GM12878 (cell line): ENCODE data around the gene IQCC. TPM values are rescaled to one million over a fixed set of nuclear protein-coding genes. Genes with fewer than 3 reads are reported as not detected.

Experiments
- ATAC-seq: fragments of 200-7000 bp; cut with Tn5 transposase; 3 replicates; pipeline ENCODE4 v1.9.1; 2020; ENCODE audit warnings: mild to moderate bottlenecking, moderate library complexity
- BruUV-seq: library from RNA; stranded (reverse); fragments of 400-500 nt; replicated peaks from 2 replicates; lab custom pipeline; 2021; lab: Mats Ljungman, UMichigan
- CTCF ChIA-PET: fragments of 300-600 bp; sonication (Branson Sonifier 250); formaldehyde crosslinking; extraction: SDS; loops from one replicate; lab custom pipeline; 2021; ENCODE audit warnings: inconsistent platforms; lab: Yijun Ruan, JAX
- POLR2A ChIA-PET: fragments of 350-600 bp; formaldehyde crosslinking; extraction: SDS; loops from one replicate; lab custom pipeline; 2021; ENCODE audit warnings: inconsistent platforms; lab: Charles Lee
- RAD21 ChIA-PET: fragments of 300-600 bp; sonication (Branson Sonifier 250); formaldehyde crosslinking; loops from one replicate; lab custom pipeline; 2023; ENCODE audit warnings: antibody characterized with exemption; ENCODE audit not compliant: unreplicated experiment; lab: Charles Lee
- SMC1A ChIA-PET: fragments of 300-600 bp; sonication (Branson Sonifier 250); formaldehyde crosslinking; loops from one replicate; lab custom pipeline; 2023; ENCODE audit not compliant: unreplicated experiment, uncharacterized antibody; lab: Charles Lee
- DNase-seq: peaks from one replicate; pipeline ENCODE4 v3.0.0-alpha.2; 2011; ENCODE audit warnings: low read depth, low spot score
- FAIRE-seq: peaks from 3 replicates; lab custom pipeline; 2011; peaks lifted over from hg19 to GRCh38; lab: Jason Lieb, UNC
- H2AFZ ChIP-seq: 2 replicates; pipeline ENCODE4 v1.6.0; 2011; ENCODE audit warnings: low read depth, low read length, control low read depth; ENCODE audit not compliant: control insufficient read depth
- H3K27ac ChIP-seq: 2 replicates; pipeline ENCODE4 v1.5.1; 2011; ENCODE audit warnings: control low read depth; ENCODE audit not compliant: control insufficient read depth, insufficient read depth
- H3K27me3 ChIP-seq, 2 experiments: replicated peaks in 1 of 2; 2 replicates each; pipeline versions ENCODE4 v1.6.0 to v1.6.1; 2011; ENCODE audit warnings: low read length in 1 of 2; ENCODE audit not compliant: control insufficient read depth in 2 of 2, insufficient read depth in 2 of 2
- H3K36me3 ChIP-seq, 2 experiments: 2 replicates each; pipeline ENCODE4 v1.5.1; 2011; ENCODE audit warnings: low read length in 1 of 2; ENCODE audit not compliant: control insufficient read depth in 2 of 2, insufficient read depth in 2 of 2
- H3K4me1 ChIP-seq: 2 replicates; pipeline ENCODE4 v1.6.1; 2011; ENCODE audit warnings: mild to moderate bottlenecking, low read length, moderate library complexity, mixed read lengths; ENCODE audit not compliant: control insufficient read depth, insufficient read depth
- H3K4me2 ChIP-seq: 2 replicates; pipeline ENCODE4 v1.6.0; 2011; ENCODE audit warnings: control low read depth; ENCODE audit not compliant: control insufficient read depth, insufficient read depth
- H3K4me3 ChIP-seq: fragments of 200-600 bp; sonication (generic); 2 replicates; pipeline ENCODE4 v1.5.1; 2016
- H3K79me2 ChIP-seq: 2 replicates; pipeline ENCODE4 v1.6.0; 2011; ENCODE audit warnings: low read length; ENCODE audit not compliant: control insufficient read depth, insufficient read depth
- H3K9ac ChIP-seq: 2 replicates; pipeline ENCODE4 v1.8.0; 2011; ENCODE audit warnings: low read length, control low read depth, mixed read lengths; ENCODE audit not compliant: control insufficient read depth, insufficient read depth
- H3K9me3 ChIP-seq: replicated peaks from 3 replicates; pipeline ENCODE4 v1.5.1; 2011; ENCODE audit warnings: mild to moderate bottlenecking, low read length; ENCODE audit not compliant: control insufficient read depth, insufficient read depth
- H4K20me1 ChIP-seq: 2 replicates; pipeline ENCODE4 v1.6.0; 2011; ENCODE audit not compliant: control insufficient read depth, insufficient read depth
- CEBPB ChIP-seq, 2 experiments: fragments of 150-350 bp in 1 of 2; IDR thresholded peaks; 2 replicates each; pipeline ENCODE4 v1.6.1; 2012 to 2014; ENCODE audit warnings: low read depth in 2 of 2, low read length in 2 of 2, borderline replicate concordance in 1 of 2, inconsistent platforms in 1 of 2
- EED ChIP-seq: sonication (generic); IDR thresholded peaks from 2 replicates; pipeline ENCODE4 v1.6.1; 2016; ENCODE audit warnings: antibody characterized with exemption, low read depth
- GABPA ChIP-seq: IDR thresholded peaks from 2 replicates; pipeline ENCODE4 v1.6.1; 2014; ENCODE audit warnings: antibody characterized with exemption, low read depth, mild to moderate bottlenecking, inconsistent platforms
- HSF1 ChIP-seq: fragments of 150-350 bp; IDR thresholded peaks from 2 replicates; pipeline ENCODE4 v1.6.1; 2014; ENCODE audit warnings: mild to moderate bottlenecking, low read depth, low read length
- IRF4 ChIP-seq: IDR thresholded peaks from 2 replicates; pipeline ENCODE4 v1.6.1; 2011; ENCODE audit warnings: low read depth, low read length
- NFXL1 ChIP-seq: fragments of 450-650 bp; IDR thresholded peaks from 2 replicates; pipeline ENCODE4 v1.6.1; 2017; ENCODE audit warnings: antibody characterized with exemption, mild to moderate bottlenecking, borderline replicate concordance
- SIX5 ChIP-seq: IDR thresholded peaks from 2 replicates; pipeline ENCODE4 v1.6.1; 2011; ENCODE audit warnings: mild to moderate bottlenecking, low read depth, low read length, moderate library complexity; ENCODE audit not compliant: severe bottlenecking
- ZZZ3 ChIP-seq: IDR thresholded peaks from 2 replicates; pipeline ENCODE4 v1.6.1; 2011; ENCODE audit warnings: low read depth; ENCODE audit not compliant: control insufficient read depth, insufficient read length
- WGBS: methylation state at CpG from one replicate; pipeline ENCODE4 v1.1.6; 2016; ENCODE audit warnings: low lambda C conversion rate; ENCODE audit not compliant: insufficient replicate concordance, insufficient coverage; ENCODE audit errors: missing lambda C conversion rate; 5-methylcytosine and 5-hydroxymethylcytosine counted together
- in situ Hi-C: fragments of 300-500 bp; cut with MboI; formaldehyde crosslinking; loops from 9 replicates; pipeline ENCODE4 v1.14.3; 2018; ENCODE audit warnings: mixed read lengths
- intact Hi-C: fragments of 100-400 bp; cut with micrococcal nuclease; formaldehyde crosslinking; loops from one replicate; pipeline ENCODE4 v1.14.2; 2022; ENCODE audit not compliant: unreplicated experiment
- polyA plus RNA-seq, 11 experiments: library from polyadenylated mRNA; depleted of rRNA in 4 of 11; unstranded in 6 of 11; stranded (reverse) in 5 of 11; fragments of >200 nt; fragmentation: Nextera tagmentation in 4 of 11; fragmentation: Illumina TruSeq in 1 of 11; extraction: Ambion mirVana in 4 of 11; extraction: Trizol in 1 of 11; gene quantifications; 1 replicate in 1 of 11; 2 replicates in 10 of 11; pipeline versions ENCODE4 v1.2.1 to v1.2.3, GENCODE V29; 2011 to 2016; ENCODE audit warnings: inconsistent platforms in 2 of 11, missing spikeins in 2 of 11, low read depth in 1 of 11
- total RNA-seq, 4 experiments: library from RNA; depleted of rRNA in 3 of 4; stranded (reverse); fragments of >200 nt in 3 of 4; fragmentation: Illumina TruSeq in 1 of 4; extraction: Trizol in 1 of 4; gene quantifications; 2 replicates each; pipeline versions ENCODE4 v1.2.1 to v1.2.3, GENCODE V29; 2013 to 2021
- TF ChIP-seq, protein P1 (sequence below): IDR thresholded peaks from 2 replicates; pipeline ENCODE4 v1.6.1; 2011; ENCODE audit warnings: borderline replicate concordance, low read depth, mild to moderate bottlenecking, moderate library complexity, mixed read lengths, low read length; ENCODE audit not compliant: insufficient read depth; ENCODE audit errors: extremely low read length
- TF ChIP-seq, protein P2 (sequence below): IDR thresholded peaks from 2 replicates; pipeline ENCODE4 v1.6.1; 2012; ENCODE audit warnings: low read depth, low read length, improper control_type of control experiment

Gene IQCC
- total and polyA plus RNA-seq, 10 of the 15 experiments (the other 5 are each of a cell fraction or from before 2014, with no cell fraction given) = 2.1 to 6.8 (median 4.9) TPM

DNA sequence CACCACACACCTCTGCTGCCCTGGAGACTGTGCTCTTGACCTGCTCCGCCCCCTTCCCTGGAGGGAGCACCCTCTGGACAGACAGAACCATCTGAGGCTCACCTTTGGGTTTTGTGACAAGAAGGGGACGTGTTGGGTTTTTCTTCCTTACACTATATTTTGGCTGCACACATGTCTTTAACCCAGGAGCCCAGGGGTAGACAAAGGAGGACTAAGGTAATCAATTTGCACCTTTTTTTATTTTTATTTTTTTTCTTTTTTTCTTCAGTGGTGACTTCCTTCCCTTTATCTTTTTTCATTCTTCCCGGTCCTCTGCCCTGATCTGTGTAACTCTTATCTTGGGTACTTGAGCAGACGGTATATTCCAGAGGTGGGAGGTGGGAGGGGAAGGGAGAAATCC, 34.5 kb upstream of the IQCC start:
- ChIA-PET SMC1A (no interaction called here), POLR2A (no interaction called here), RAD21 (no interaction called here), CTCF (no interaction called here)
- Histone ChIP-seq H3K9ac (no peak overlapping the region), H3K27ac (no peak overlapping the region), H3K27me3 (no peaks in the 10 kb centered on the region), H4K20me1 (no peaks in the 10 kb centered on the region), H3K4me1 (no peaks in the 10 kb centered on the region), H3K4me3 (no peak overlapping the region), H3K79me2 (no peaks in the 10 kb centered on the region), H3K9me3 (no peaks in the 10 kb centered on the region), H3K4me2 (no peak overlapping the region), H3K36me3 (peaks cover 11 to 39% of the 10 kb centered on the region in 2 experiments), H2AFZ (no peak overlapping the region)
- no peak for DNase-seq
- whole genome bisulfite sequencing = 93% methylated on average over 4 of the region's 4 CpGs
- no TSS peak for BruUV-seq
- in situ Hi-C loops (no loop called here), intact Hi-C loops (no loop called here)
- ATAC-seq = no peak
- no peak for TF ChIP-seq GABPA
- no peak for TF ChIP-seq IRF4
- no peak for TF ChIP-seq NFXL1
- no peak for TF ChIP-seq CEBPB (IDR thresholded peaks at IDR 0.05; ENCODE audit: borderline replicate concordance in 1 of 2, low read depth in 2 of 2, low read length in 2 of 2)
- no peak for TF ChIP-seq EED
- no peak for TF ChIP-seq SIX5
- no peak for TF ChIP-seq ZZZ3
- TF ChIP-seq, protein P1, sequence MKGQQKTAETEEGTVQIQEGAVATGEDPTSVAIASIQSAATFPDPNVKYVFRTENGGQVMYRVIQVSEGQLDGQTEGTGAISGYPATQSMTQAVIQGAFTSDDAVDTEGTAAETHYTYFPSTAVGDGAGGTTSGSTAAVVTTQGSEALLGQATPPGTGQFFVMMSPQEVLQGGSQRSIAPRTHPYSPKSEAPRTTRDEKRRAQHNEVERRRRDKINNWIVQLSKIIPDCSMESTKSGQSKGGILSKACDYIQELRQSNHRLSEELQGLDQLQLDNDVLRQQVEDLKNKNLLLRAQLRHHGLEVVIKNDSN = no peak
- TF ChIP-seq, protein P2, sequence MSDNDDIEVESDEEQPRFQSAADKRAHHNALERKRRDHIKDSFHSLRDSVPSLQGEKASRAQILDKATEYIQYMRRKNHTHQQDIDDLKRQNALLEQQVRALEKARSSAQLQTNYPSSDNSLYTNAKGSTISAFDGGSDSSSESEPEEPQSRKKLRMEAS = no peak
- no peak for TF ChIP-seq HSF1
- no peak for FAIRE-seq
